D721Med (cell line): ENCODE measurements around the gene TMEM176B.
"Not testable (repeated sequence)": the region's sequence is repeated elsewhere in the genome, so short reads cannot be mapped to it uniquely, and the experiment has no call there.

Source experiments
- DNase-seq: peaks from one replicate; pipeline ENCODE4 v3.0.0; 2011; ENCODE audit warnings: low spot score; ENCODE audit not compliant: insufficient read length
- FAIRE-seq: peaks from 2 replicates; lab custom pipeline; 2011; peaks lifted over from hg19 to GRCh38; lab: Jason Lieb, UNC
- CTCF ChIP-seq: IDR thresholded peaks from 2 replicates; pipeline ENCODE4 v1.5.1; 2012; ENCODE audit warnings: mild to moderate bottlenecking, control low read depth; ENCODE audit not compliant: insufficient read depth; ENCODE audit errors: missing control alignments

The TMEM176B gene

GRCh38 chr7:150781103-150781502 lies 19.1 kb downstream of the TMEM176B start:
- no peak for TF ChIP-seq CTCF
- FAIRE-seq (no peak), DNase-seq (no peak)

GRCh38 chr7:150780292-150780691 lies 19.9 kb downstream of the TMEM176B start:
- FAIRE-seq: no peak
- no peak for TF ChIP-seq CTCF
- DNase-seq: no peak

GRCh38 chr7:150778738-150779301 lies 21.3 kb downstream of the TMEM176B start:
- TF ChIP-seq CTCF: peak; percentile 89
- FAIRE-seq (peak; percentile 35), DNase-seq (peak; percentile 37)

GRCh38 chr7:150778014-150778737 lies 22.0 kb downstream of the TMEM176B start:
- no peak for TF ChIP-seq CTCF
- no peak for DNase-seq
- no peak for FAIRE-seq

- not testable (repeated sequence) for DNase-seq, FAIRE-seq
These were observed 26.0 kb downstream of the TMEM176B start for GRCh38 chr7:150774131-150774530.

GRCh38 chr7:150769768-150770167 lies 30.4 kb downstream of the TMEM176B start:
- DNase-seq (no peak), FAIRE-seq (no peak)
- TF ChIP-seq CTCF: no peak

GRCh38 chr7:150766334-150766709 lies 33.8 kb downstream of the TMEM176B start:
- FAIRE-seq: no peak
- no peak for TF ChIP-seq CTCF
- DNase-seq: no peak
